ENCODE data around the gene AGRN. TPM values are rescaled to one million over a fixed set of nuclear protein-coding genes. Genes with fewer than 3 reads are reported as not detected.
A peak's percentile ranks its signal among the peaks of the same experiment; 100 is the strongest.

AGRN gene
- total RNA-seq, 1 donor: 95.9 TPM

- DNase-seq (ENCODE audit: low read depth): peak; percentile 87
- TF ChIP-seq, protein P1, sequence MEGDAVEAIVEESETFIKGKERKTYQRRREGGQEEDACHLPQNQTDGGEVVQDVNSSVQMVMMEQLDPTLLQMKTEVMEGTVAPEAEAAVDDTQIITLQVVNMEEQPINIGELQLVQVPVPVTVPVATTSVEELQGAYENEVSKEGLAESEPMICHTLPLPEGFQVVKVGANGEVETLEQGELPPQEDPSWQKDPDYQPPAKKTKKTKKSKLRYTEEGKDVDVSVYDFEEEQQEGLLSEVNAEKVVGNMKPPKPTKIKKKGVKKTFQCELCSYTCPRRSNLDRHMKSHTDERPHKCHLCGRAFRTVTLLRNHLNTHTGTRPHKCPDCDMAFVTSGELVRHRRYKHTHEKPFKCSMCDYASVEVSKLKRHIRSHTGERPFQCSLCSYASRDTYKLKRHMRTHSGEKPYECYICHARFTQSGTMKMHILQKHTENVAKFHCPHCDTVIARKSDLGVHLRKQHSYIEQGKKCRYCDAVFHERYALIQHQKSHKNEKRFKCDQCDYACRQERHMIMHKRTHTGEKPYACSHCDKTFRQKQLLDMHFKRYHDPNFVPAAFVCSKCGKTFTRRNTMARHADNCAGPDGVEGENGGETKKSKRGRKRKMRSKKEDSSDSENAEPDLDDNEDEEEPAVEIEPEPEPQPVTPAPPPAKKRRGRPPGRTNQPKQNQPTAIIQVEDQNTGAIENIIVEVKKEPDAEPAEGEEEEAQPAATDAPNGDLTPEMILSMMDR (IDR thresholded peaks at IDR 0.05; ENCODE audit: insufficient read depth, low read depth, low read length): peak; percentile 40
- peak overlapping the region; percentile 50 for H3K4me3 ChIP-seq (ENCODE audit: low read depth, low read length)
These were observed 559 bp upstream of the AGRN start for GRCh38 chr1:1019122-1019999.

DNA sequence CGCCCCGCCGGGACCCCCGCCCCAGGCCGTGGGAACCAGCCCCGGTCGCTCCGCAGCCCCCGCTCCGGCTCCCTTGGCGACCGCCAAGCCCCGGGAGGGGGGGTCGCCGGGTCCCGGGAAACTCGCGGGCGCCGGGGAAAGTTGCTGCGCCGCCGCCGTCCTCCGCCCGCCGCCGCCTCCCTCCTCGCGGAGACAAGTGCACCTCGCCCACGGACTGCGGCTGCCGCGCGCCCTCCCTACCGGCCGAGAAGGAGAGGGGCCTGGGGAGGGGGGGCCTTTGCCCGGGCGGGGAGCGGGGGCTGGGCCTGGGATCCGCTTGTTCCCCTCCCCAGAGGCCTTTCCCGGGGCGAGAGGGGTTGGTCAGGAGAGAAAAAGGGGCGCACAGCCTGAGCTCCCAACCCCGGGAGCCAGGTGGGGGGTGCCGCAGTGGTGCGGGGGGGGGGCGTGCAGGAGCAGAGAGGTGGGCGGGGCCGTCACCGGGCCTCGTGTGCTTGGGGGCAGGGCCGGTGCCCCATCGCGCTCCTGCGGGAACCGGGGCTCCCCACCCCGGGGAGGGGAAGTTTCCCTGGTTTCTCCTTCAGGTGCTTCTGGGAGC is 592 bp downstream of the AGRN start:
- TF ChIP-seq, protein P1 (IDR thresholded peaks at IDR 0.05; ENCODE audit: insufficient read depth, low read depth, low read length): no peak
- H3K4me3 ChIP-seq (ENCODE audit: low read depth, low read length): peak overlapping the region; percentile 66
- no peak for DNase-seq (ENCODE audit: low read depth)

GRCh38 chr1:1021010-1021919 is 1.3 kb downstream of the AGRN start:
- peak; percentile 74 for DNase-seq (ENCODE audit: low read depth)
- TF ChIP-seq, protein P1 (IDR thresholded peaks at IDR 0.05; ENCODE audit: insufficient read depth, low read depth, low read length): no peak
- H3K4me3 ChIP-seq (ENCODE audit: low read depth, low read length): peak overlapping the region; percentile 66

- H3K4me3 ChIP-seq (ENCODE audit: low read depth, low read length): no peak overlapping the region
- DNase-seq (ENCODE audit: low read depth): no peak
These were observed 2.0 kb downstream of the AGRN start for GRCh38 chr1:1021920-1022259.

GRCh38 chr1:1022302-1023009 is 2.5 kb downstream of the AGRN start:
- H3K4me3 ChIP-seq (ENCODE audit: low read depth, low read length): no peak overlapping the region
- no peak for DNase-seq (ENCODE audit: low read depth)
- TF ChIP-seq, protein P1 (IDR thresholded peaks at IDR 0.05; ENCODE audit: insufficient read depth, low read depth, low read length): no peak

More at GRCh38 chr1:1021920-1022259, 2.0 kb downstream of the AGRN start:
- TF ChIP-seq, protein P1 (IDR thresholded peaks at IDR 0.05; ENCODE audit: insufficient read depth, low read depth, low read length): no peak

DNA sequence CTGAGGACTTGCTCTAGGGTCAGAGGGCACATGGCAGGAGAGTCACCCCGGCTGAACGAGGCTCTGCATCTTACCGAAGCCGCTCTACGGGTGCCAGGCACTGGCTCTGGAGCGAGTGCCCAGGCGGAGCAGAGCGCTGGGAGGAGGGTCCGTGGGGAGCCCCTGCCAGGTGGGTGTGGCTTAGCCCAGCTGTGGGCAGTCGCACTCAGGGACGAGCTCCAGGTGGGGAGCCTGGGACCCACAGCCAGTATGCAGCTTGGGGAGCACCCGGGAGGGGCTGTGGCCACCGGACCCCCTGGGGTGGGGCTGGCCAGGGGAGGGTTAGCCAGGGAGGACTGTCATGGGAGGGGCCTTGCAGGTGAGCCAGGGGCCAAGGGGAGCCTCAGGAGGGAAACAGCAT is 3.8 kb downstream of the AGRN start:
- no peak for DNase-seq (ENCODE audit: low read depth)
- TF ChIP-seq, protein P1 (IDR thresholded peaks at IDR 0.05; ENCODE audit: insufficient read depth, low read depth, low read length): no peak
- no peak overlapping the region for H3K4me3 ChIP-seq (ENCODE audit: low read depth, low read length)

Measured in fibroblast of villous mesenchyme (primary cell).